PC-3 (cell line): Measurements from ENCODE around the gene DPM2. TPM values are rescaled to one million over a fixed set of nuclear protein-coding genes. Genes with fewer than 3 reads are reported as not detected.
A peak's percentile ranks its signal among the peaks of the same experiment; 100 is the strongest.

Source experiments
- ATAC-seq: fragments of 200-7000 bp; cut with Tn5 transposase; 2 replicates; pipeline ENCODE4 v1.9.1; 2020; ENCODE audit warnings: mild to moderate bottlenecking, moderate library complexity
- BruUV-seq: library from RNA; stranded (reverse); fragments of 400-500 nt; replicated peaks from 2 replicates; lab custom pipeline; 2021; lab: Mats Ljungman, UMichigan
- CTCF ChIA-PET: fragments of 300-600 bp; sonication (Branson Sonifier 250); formaldehyde crosslinking; loops from one replicate; lab custom pipeline; 2022; ENCODE audit warnings: antibody characterized with exemption; lab: Charles Lee
- POLR2A ChIA-PET: fragments of 300-600 bp; sonication (Branson Sonifier 250); formaldehyde crosslinking; loops from one replicate; lab custom pipeline; 2022; ENCODE audit warnings: antibody characterized with exemption; ENCODE audit not compliant: unreplicated experiment; lab: Charles Lee
- DNase-seq: peaks from one replicate; pipeline ENCODE4 v3.0.0-alpha.2; 2015
- H2AFZ ChIP-seq: fragments of 300-600 bp; sonication (generic); 2 replicates; pipeline ENCODE4 v1.6.0; 2016; ENCODE audit warnings: antibody characterized with exemption, low read length
- H3F3A ChIP-seq: fragments of 300-600 bp; sonication (generic); one replicate; pipeline ENCODE4 v1.6.0; 2017; ENCODE audit warnings: antibody characterized with exemption, low read length, control low read depth, mild to moderate bottlenecking; ENCODE audit not compliant: unreplicated experiment
- H3K27ac ChIP-seq: fragments of 300-600 bp; sonication (generic); 2 replicates; pipeline ENCODE4 v1.5.1; 2016; ENCODE audit warnings: mild to moderate bottlenecking, low read length
- H3K27me3 ChIP-seq: fragments of 300-600 bp; sonication (generic); 2 replicates; pipeline ENCODE4 v1.6.1; 2016; ENCODE audit warnings: low read length, mixed read lengths
- H3K36me3 ChIP-seq: fragments of 300-600 bp; sonication (generic); 2 replicates; pipeline ENCODE4 v1.6.1; 2016; ENCODE audit warnings: low read depth, mixed run types, low read length, mixed read lengths
- H3K4me1 ChIP-seq: fragments of 300-600 bp; sonication (generic); 2 replicates; pipeline ENCODE4 v1.5.1; 2016; ENCODE audit warnings: low read length; ENCODE audit not compliant: insufficient read depth
- H3K4me2 ChIP-seq: fragments of 300-600 bp; sonication (generic); 2 replicates; pipeline ENCODE4 v1.6.0; 2016; ENCODE audit warnings: low read length
- H3K4me3 ChIP-seq: fragments of 300-600 bp; sonication (generic); 2 replicates; pipeline ENCODE4 v1.5.1; 2016; ENCODE audit warnings: mild to moderate bottlenecking, low read length, mixed read lengths
- H3K79me2 ChIP-seq: fragments of 300-600 bp; sonication (generic); 2 replicates; pipeline ENCODE4 v1.6.1; 2017; ENCODE audit warnings: low read length, mixed read lengths
- H3K9ac ChIP-seq: fragments of 300-600 bp; sonication (generic); 2 replicates; pipeline ENCODE4 v1.6.0; 2016; ENCODE audit warnings: mild to moderate bottlenecking, low read length
- H3K9me2 ChIP-seq: fragments of 300-600 bp; sonication (generic); replicated peaks from 2 replicates; pipeline ENCODE4 v1.6.1; 2016; ENCODE audit warnings: mixed run types, low read length, mixed read lengths
- H3K9me3 ChIP-seq: fragments of 300-600 bp; sonication (generic); 2 replicates; pipeline ENCODE4 v1.6.1; 2016; ENCODE audit warnings: low read length, mixed read lengths
- H4K20me1 ChIP-seq: fragments of 300-600 bp; sonication (generic); 2 replicates; pipeline ENCODE4 v1.6.1; 2016; ENCODE audit warnings: low read length, mixed read lengths
- EZH2 ChIP-seq: fragments of 300-600 bp; sonication (generic); IDR thresholded peaks from one replicate; pipeline ENCODE4 v1.6.1; 2017; ENCODE audit warnings: antibody characterized with exemption, mild to moderate bottlenecking, low read length; ENCODE audit not compliant: unreplicated experiment
- EZH2phosphoT487 ChIP-seq: fragments of 300-600 bp; sonication (generic); IDR thresholded peaks from 2 replicates; pipeline ENCODE4 v1.6.1; 2018; ENCODE audit warnings: mild to moderate bottlenecking, antibody characterized with exemption, low read length, borderline replicate concordance
- intact Hi-C: fragments of 100-400 bp; cut with micrococcal nuclease; formaldehyde crosslinking; loops from 2 replicates; pipeline ENCODE4 v1.9.0; 2023
- total RNA-seq: library from RNA; depleted of rRNA; stranded (reverse); fragments of >200 nt; gene quantifications from 2 replicates; pipeline ENCODE4 v1.2.3, GENCODE V29; 2014
- TF ChIP-seq, protein P1 (sequence below): fragments of 300-600 bp; sonication (generic); conservative IDR thresholded peaks from 2 replicates; pipeline ENCODE4 v1.5.1; 2017; ENCODE audit warnings: antibody characterized with exemption, low read depth, mild to moderate bottlenecking, low read length

DPM2 gene
- total RNA-seq, 1 experiment from 2014 or later: 33.0 TPM

DNA sequence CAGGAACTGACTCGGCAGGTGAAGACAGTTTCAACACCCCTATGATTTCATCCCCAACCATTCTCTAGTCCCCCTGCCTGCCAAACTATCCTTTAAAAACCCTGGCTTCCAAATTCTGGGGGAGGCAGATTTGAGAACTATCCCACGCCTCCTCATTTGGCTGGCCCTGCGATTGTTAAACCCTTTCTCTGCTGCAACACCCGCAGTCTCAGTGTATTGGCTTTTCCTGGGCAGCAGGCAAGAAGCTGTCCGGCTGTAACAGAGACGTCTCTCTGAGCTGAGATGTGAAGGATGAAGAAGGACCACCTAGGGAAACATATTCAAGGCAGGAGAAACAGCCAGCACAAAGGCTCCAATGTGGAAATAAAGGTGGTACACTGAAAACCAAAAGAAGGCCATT lies 44.8 kb downstream of the DPM2 start:
- no peak for ATAC-seq
- Histone ChIP-seq H3K27me3 (no peaks in the 10 kb centered on the region), H3K79me2 (no peaks in the 10 kb centered on the region), H2AFZ (no peak overlapping the region), H3K9me2 (no peaks in the 10 kb centered on the region), H3K36me3 (peaks cover 38% of the 10 kb centered on the region), H3K27ac (no peak overlapping the region), H3K4me3 (no peak overlapping the region), H4K20me1 (no peaks in the 10 kb centered on the region), H3K9ac (no peak overlapping the region), H3F3A (no peaks in the 10 kb centered on the region), H3K9me3 (no peaks in the 10 kb centered on the region), H3K4me2 (no peak overlapping the region), H3K4me1 (no peaks in the 10 kb centered on the region)
- no peak for DNase-seq
- BruUV-seq: no TSS peak
- CTCF ChIA-PET: no interaction called here
- intact Hi-C loops: no loop called here
- no peak for TF ChIP-seq EZH2
- TF ChIP-seq EZH2phosphoT487: no peak
- TF ChIP-seq, protein P1, sequence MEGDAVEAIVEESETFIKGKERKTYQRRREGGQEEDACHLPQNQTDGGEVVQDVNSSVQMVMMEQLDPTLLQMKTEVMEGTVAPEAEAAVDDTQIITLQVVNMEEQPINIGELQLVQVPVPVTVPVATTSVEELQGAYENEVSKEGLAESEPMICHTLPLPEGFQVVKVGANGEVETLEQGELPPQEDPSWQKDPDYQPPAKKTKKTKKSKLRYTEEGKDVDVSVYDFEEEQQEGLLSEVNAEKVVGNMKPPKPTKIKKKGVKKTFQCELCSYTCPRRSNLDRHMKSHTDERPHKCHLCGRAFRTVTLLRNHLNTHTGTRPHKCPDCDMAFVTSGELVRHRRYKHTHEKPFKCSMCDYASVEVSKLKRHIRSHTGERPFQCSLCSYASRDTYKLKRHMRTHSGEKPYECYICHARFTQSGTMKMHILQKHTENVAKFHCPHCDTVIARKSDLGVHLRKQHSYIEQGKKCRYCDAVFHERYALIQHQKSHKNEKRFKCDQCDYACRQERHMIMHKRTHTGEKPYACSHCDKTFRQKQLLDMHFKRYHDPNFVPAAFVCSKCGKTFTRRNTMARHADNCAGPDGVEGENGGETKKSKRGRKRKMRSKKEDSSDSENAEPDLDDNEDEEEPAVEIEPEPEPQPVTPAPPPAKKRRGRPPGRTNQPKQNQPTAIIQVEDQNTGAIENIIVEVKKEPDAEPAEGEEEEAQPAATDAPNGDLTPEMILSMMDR: no peak
- POLR2A ChIA-PET: no interaction called here

DNA sequence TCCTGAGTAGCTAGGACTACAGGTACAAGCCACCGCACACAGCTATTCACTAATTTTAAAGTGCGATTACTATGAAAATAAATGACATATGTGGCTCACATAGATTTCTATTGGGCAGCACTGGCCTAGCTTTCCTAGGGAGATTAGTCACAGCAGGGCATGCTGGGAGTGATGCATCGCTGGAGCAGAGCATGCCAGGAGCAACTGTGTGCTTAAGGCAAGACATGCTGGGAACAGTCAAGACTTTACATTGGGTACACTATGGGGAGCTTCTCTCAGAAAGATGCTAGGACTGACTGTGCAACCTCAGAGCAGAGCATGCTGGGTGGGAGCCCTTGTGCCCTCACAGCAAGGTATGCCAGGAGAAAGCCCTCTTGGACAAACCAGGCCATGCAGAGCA lies 47.6 kb downstream of the DPM2 start:
- CTCF ChIA-PET: no interaction called here
- Histone ChIP-seq H3K9me2 (no peaks in the 10 kb centered on the region), H3K27ac (no peak overlapping the region), H3K9ac (no peak overlapping the region), H3F3A (no peaks in the 10 kb centered on the region), H3K4me1 (no peaks in the 10 kb centered on the region), H3K36me3 (peaks cover 25% of the 10 kb centered on the region), H3K4me3 (no peak overlapping the region), H3K27me3 (no peaks in the 10 kb centered on the region), H3K4me2 (no peak overlapping the region), H2AFZ (no peak overlapping the region), H3K9me3 (no peaks in the 10 kb centered on the region), H4K20me1 (no peaks in the 10 kb centered on the region), H3K79me2 (no peaks in the 10 kb centered on the region)
- POLR2A ChIA-PET: no interaction called here
- no TSS peak for BruUV-seq
- TF ChIP-seq, protein P1: no peak
- TF ChIP-seq EZH2phosphoT487 (no peak), EZH2 (no peak)
- DNase-seq (no peak), ATAC-seq (no peak)
- intact Hi-C loops: no loop called here

DNA sequence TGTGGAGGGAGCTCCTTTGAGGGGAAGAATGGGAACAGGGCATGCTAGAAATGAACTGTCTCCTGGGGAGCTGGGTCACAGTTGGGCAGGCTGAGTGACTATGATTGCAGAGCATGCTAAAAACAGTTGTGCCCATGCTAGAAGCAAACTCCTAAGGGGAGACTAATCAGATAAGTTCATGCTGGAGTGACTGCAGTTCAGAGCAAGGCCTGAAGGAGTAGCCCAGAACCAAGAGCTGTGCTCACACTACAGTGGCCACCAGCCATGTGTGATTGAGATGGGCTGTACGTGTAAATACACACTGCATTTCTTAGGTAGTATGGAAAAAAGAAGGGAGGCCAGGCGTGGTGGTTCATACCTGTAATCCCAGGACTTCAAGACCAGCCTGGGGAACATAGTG lies 49.9 kb downstream of the DPM2 start:
- no peak overlapping the region for H2AFZ ChIP-seq
- intact Hi-C loops: no loop called here
- H3K27ac ChIP-seq: no peak overlapping the region
- no peak overlapping the region for H3K9ac ChIP-seq
- no peaks in the 10 kb centered on the region for H3K79me2 ChIP-seq
- no TSS peak for BruUV-seq
- ChIA-PET CTCF (interaction anchor here (0.5 kb wide), 1 partner anchor 278 kb away, joined by 4 read pairs; no protein-coding TSS in a partner anchor), POLR2A (no interaction called here)
- TF ChIP-seq, protein P1: no peak; the same call in 1 of the 2 replicates
- no peak for TF ChIP-seq EZH2phosphoT487
- no peak for TF ChIP-seq EZH2
- no peak for DNase-seq
- H3K9me2 ChIP-seq: no peaks in the 10 kb centered on the region
- no peaks in the 10 kb centered on the region for H3K4me1 ChIP-seq
- peaks cover 3% of the 10 kb centered on the region for H3K36me3 ChIP-seq
- no peak overlapping the region for H3K4me2 ChIP-seq
- no peaks in the 10 kb centered on the region for H4K20me1 ChIP-seq
- H3K27me3 ChIP-seq: no peaks in the 10 kb centered on the region
- H3K4me3 ChIP-seq: no peak overlapping the region
- H3K9me3 ChIP-seq: no peaks in the 10 kb centered on the region
- ATAC-seq: peak; percentile 48; the same call in 1 of the 2 replicates
- no peaks in the 10 kb centered on the region for H3F3A ChIP-seq
